Glomerular visceral epithelial cell (primary cell): ENCODE measurements around the gene LY86.

Experiments
- DNase-seq: peaks from one replicate; pipeline ENCODE4 v3.0.0-alpha.2; 2016; ENCODE audit errors: extremely low spot score

The LY86 gene

DNA sequence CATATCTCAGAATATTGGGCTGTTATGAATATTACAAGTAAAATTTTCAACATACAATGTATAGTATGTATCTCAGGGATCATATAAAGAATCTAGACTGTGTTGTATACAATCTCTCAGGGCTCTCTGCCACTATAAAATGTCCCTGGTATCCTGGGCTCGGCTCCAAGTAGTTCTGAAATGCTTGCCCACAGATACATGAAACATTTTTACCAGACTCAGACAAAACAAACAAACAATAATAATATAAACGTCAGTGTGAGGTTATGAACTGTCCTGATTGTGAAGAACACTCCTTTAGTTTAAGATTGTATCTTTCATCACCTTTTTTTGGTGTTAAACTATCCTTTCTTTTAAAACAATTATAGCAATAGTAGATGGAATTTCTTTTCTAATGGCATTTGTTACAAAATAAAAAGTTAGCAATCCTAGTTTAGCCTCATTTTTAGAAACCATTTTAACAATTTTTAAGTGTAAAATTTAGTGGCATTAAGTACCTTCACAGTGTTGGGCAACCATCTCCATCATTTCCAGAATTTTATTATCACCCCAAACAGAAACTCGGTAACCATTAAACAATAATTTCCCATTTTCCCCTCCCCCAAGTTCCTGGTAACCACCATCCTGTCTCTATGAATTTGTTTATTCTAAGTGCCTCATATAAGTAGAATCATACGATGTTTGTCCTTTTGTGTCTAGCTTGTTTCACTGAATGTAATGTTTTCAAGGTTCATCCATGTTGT is 17.4 kb upstream of the LY86 start:
- no peak for DNase-seq

- no peak for DNase-seq
These were observed 13.4 kb upstream of the LY86 start for GRCh38 chr6:6575143-6575542.

- DNase-seq: no peak
These were observed 10.8 kb upstream of the LY86 start for GRCh38 chr6:6577735-6578134.

DNA sequence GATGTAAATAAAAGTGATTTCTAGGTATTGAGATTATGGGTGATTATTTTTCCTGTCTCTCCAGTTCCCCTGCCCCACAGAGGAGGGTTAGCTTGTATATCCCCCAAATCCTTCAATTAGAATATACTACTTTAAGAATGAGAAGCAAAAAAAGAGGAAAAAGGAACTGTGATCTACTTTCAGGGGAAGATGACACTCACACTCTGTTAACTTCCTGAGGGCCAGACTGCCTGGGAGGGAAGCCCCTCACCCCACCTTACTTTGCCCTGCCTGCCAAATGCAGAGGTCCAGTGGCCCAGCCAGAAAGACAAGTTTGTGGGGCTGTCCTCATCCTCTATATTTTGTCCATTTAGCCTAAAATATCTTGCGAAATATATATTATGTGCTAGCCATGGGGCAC is 9.2 kb upstream of the LY86 start:
- DNase-seq: no peak

DNA sequence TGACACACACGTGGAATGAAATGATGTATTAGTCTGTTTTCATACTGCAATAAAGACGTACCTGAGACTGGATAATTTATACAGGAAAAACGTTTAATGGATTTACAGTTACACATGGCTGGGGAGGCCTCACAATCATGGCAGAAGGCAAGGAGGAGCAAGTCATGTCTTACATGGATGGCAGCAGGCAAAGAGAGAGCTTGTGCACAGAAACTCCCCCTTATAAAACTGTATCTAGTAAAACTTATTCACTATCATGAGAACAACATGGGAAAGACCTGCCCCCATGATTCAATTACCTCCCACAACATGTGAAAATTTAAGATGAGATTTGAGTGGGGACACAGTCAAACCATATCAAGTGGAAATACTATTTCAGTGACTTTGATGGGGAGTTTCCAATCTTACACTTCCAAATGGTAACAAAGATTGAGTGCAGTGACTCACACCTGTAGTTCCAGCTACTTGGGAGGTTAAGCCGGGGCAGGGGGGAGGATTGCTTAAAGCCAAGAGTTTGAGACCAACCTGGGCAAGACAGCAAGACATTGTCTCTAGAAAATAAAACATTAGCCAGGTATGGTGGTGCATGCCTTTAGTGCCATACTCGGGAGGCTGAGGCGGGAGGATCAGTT is 8.2 kb upstream of the LY86 start:
- DNase-seq: no peak

- no peak for DNase-seq
These were observed 7.5 kb upstream of the LY86 start for GRCh38 chr6:6581054-6581453.

- no peak for DNase-seq
These were observed 6.4 kb upstream of the LY86 start for GRCh38 chr6:6582131-6582530.

DNA sequence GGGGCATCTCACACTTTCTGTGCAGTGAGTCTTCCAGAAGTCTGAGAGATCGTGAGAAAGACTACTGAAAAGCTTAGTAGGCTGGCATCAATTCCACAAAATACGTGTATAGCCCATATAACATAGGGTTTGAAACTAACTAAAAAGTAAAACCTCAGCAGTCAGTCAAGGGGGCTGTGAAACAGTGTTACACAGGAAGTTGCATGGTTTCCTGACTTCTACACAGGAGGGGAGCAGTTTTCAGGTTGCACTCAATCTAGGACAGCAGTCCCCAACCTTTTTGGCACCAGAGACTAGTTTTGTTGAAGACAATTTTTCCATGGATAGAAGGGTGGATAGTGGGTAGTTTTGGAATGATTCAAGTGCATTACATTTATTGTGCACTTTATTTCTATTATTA is 4.7 kb upstream of the LY86 start:
- no peak for DNase-seq

DNA sequence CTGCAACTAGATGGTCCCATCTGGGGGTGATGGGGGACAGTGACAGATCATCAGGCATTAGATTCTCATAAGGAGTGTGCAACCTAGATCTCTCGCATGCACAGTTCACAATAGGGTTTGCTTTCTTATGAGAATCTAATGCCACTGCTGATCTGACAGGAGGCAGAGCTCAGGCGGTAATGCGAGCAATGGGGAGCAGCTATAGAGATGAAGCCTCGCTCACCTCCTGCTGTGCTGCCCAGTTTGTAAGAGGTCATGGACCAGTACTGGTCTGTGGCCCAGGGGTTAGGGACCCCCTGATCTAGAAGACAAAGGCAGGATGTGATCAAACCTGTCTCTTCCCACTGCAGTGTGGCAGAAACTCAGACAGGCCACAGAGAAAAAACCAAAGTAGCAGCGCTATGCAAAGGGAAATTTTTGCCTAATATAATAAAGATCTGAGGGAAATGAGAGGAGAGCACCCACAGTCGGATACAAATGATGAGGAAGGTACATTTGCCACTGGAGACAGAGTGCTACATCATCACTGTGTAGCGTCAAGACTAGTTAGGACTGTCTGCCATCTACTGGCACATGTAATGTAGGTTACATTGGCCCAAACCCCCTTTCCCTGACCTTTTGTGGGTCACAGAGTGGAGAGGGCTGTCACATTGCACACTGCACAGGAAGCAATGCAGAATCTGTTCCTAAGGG is 4.1 kb upstream of the LY86 start:
- no peak for DNase-seq

- DNase-seq: no peak
These were observed 3.6 kb upstream of the LY86 start for GRCh38 chr6:6585003-6585311.

DNA sequence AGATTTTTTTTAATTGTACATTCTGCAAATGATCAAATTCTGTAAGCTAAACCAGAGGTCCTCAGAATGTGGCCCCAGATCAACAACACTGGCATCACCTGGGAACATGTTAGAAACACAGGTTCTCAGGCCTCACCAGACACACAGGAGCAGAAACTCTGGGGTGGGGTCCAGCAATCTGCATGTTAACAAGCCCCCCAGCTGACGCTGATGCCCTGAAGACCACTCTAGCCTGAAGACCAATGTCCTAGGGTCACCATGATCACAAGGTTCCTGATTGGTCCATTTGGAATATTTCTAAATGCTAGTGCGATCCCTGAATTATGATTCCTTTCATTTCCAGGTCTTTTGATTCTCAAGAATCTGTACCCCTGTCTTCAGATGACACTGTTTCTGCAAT is 2.4 kb upstream of the LY86 start:
- no peak for DNase-seq

- no peak for DNase-seq
These were observed 1.6 kb upstream of the LY86 start for GRCh38 chr6:6586671-6587526.

- DNase-seq: no peak
These were observed 840 bp upstream of the LY86 start for GRCh38 chr6:6587696-6588063.

DNA sequence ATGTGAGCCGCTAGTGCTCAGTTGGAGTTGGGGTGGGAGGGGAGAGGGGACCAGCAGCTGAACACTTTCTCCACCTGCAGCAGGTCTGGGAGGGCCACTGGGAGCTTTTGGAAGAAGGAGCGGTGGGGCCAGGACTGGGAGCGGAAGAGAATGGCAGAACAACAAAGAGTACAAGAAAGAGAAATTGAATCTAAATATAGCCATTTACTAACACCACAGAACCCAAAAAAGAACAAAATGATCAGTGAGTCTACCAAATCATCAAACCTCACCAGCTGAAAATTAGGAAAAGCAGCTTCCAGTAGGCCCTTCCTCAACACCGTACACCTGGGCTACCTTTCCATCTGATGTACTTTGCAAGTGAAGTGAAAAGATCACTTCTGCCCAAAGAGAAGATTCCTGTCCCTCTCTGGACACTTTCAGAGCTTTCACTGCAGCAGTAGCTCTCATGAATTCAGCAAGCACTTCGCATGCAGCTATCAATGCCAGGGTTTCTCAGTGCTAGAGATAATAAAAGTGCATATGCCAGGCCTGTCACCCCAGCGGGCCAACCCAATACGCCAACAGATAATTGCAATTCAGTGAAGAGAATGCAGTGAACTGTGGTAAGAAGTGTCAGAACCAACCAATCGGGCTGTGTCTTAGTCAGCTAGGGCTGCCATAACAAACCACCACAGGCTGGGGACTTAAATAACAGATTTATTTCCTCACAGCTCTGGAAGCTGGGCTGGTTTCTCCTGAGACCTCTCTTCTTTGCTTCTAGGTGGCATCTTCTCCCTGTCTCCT is 597 bp downstream of the LY86 start:
- no peak for DNase-seq

DNA sequence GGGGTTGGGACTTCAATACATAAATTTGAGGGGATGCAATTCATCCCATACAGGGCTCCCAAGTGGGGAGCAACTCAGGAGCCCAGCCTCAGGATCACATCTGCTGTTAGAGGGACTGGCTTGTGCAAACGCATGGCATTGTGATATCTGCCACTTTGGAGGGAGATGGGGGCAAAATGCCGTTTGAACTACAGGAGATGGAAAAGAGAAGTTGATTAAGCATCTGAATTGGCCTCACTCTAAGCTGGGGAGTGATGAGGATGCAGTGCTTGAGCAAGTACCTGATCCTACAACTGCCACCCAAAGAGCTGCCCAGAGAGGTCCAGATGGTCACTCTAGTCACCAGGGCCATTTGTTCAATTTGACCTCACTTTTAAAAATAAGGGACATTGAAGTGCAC is 2.0 kb downstream of the LY86 start:
- DNase-seq: no peak

GRCh38 chr6:6591778-6592465 is 3.4 kb downstream of the LY86 start:
- no peak for DNase-seq

DNA sequence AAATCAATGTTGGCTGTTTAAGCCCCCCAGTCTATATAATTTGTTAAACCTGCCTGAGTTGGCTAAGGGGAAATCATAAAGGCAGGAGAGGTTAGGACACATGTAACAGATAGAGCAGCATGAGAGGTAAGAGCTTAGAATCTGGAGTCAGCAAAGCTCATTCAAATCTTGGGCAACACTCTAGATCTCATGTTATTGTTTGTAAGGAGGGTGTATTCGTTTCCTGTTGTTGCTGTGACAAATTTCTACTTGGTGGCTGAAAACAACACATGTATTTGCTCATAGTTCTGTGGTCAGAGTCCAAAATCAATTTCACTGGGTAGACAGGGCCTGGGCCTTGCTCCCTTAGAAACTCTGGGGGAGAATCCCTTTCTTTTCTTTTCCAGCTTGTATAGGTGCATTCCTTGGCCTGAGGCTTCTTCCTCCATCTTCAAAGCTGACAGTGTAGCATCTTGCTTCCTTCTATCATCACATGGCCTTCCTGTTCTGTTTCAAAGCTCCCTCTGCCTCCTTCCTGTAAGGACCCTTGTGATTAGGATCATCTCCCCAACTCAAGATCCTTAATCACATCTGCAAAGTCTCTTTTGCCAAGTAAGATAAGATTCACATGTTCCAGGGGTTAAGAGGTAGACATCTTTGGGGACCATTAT is 4.4 kb downstream of the LY86 start:
- DNase-seq: no peak

- no peak for DNase-seq
These were observed 5.4 kb downstream of the LY86 start for GRCh38 chr6:6593867-6594468.

- no peak for DNase-seq
These were observed 6.5 kb downstream of the LY86 start for GRCh38 chr6:6595025-6595424.

DNA sequence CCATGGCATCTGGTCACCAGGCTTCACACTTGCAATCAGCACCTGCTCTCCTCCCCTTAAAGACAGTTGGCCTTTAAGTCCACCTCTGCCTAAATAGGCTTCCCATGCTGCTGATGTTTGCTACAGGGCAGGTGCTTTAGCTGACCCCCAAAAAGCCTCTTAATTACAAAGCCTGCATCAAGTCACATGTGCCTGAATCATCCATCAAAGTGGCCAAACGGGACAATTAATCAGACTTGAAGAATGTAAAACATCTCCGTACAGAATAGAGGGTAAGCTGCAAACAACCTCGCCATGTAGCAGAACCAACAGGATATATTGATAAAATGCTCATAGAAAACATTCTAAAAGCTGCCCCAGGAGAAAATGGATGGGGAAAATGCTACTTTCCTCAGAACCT is 7.4 kb downstream of the LY86 start:
- no peak for DNase-seq
